Naive thymus-derived CD8-positive, alpha-beta T cell (primary cell): ENCODE data around the gene FBLN1. TPM values are rescaled to one million over a fixed set of nuclear protein-coding genes. Genes with fewer than 3 reads are reported as not detected.
"Not testable (repeated sequence)": the region's sequence is repeated elsewhere in the genome, so short reads cannot be mapped to it uniquely, and the experiment has no call there.

Experiments
- ATAC-seq, 2 donors: fragments of 150-1000 bp; cut with Tn5 transposase in 1 of 2; sonication (Bioruptor Pico), chemical (Tn5 transposase) in 1 of 2; 1 replicate in 1 of 2; 2 replicates in 1 of 2; pipeline ENCODE4 v1.10.0; 2021; ENCODE audit warnings: mild to moderate bottlenecking in 2 of 2, moderate library complexity in 2 of 2
- POLR2A ChIA-PET: fragments of 350-600 bp; sonication (Branson Sonifier 250); formaldehyde crosslinking; loops from one replicate; lab custom pipeline; 2021; ENCODE audit warnings: antibody characterized with exemption; lab: Charles Lee
- DNase-seq, 10 donors: peaks; one replicate each; pipeline versions ENCODE4 v3.0.0 to v3.0.0-alpha.2; 2020 to 2022
- H3K27ac Mint-ChIP-seq, 10 donors: one replicate each; pipeline ENCODE4 v1.8.0; 2020 to 2022; ENCODE audit warnings: mild to moderate bottlenecking in 10 of 10, mixed read lengths in 10 of 10, moderate library complexity in 4 of 10, inconsistent platforms in 1 of 10
- H3K27me3 Mint-ChIP-seq, 5 donors: one replicate each; pipeline ENCODE4 v1.8.0; 2021 to 2022; ENCODE audit warnings: mixed read lengths in 5 of 5
- H3K36me3 Mint-ChIP-seq, 3 donors: one replicate each; pipeline ENCODE4 v1.8.0; 2020 to 2022; ENCODE audit warnings: mixed read lengths in 3 of 3, mild to moderate bottlenecking in 2 of 3, inconsistent platforms in 1 of 3
- H3K4me1 Mint-ChIP-seq, 4 donors: one replicate each; pipeline ENCODE4 v1.8.0; 2021 to 2022; ENCODE audit warnings: mixed read lengths in 4 of 4
- H3K4me3 Mint-ChIP-seq, 10 donors: one replicate each; pipeline ENCODE4 v1.8.0; 2020 to 2022; ENCODE audit warnings: mild to moderate bottlenecking in 10 of 10, mixed read lengths in 10 of 10, moderate library complexity in 6 of 10, inconsistent platforms in 1 of 10
- H3K9me3 Mint-ChIP-seq, 9 donors: one replicate each; pipeline ENCODE4 v1.8.0; 2020 to 2022; ENCODE audit warnings: mixed read lengths in 9 of 9, mild to moderate bottlenecking in 3 of 9, inconsistent platforms in 1 of 9, moderate library complexity in 1 of 9
- polyA plus RNA-seq, 3 donors: library from polyadenylated mRNA; unstranded; fragments of 300-500 nt; fragmentation: Illumina TruSeq; gene quantifications; one replicate each; pipeline ENCODE4 v1.2.3, GENCODE V29; 2021
- total RNA-seq, 8 experiments: library from RNA in 2 of 8; stranded (reverse) in 2 of 8; gene quantifications; one replicate each; pipeline ENCODE4 v1.2.3 and lab custom pipeline; 2021 to 2026

FBLN1 gene
- total and polyA plus RNA-seq, 5 experiments from 2014 or later: not detected

DNA sequence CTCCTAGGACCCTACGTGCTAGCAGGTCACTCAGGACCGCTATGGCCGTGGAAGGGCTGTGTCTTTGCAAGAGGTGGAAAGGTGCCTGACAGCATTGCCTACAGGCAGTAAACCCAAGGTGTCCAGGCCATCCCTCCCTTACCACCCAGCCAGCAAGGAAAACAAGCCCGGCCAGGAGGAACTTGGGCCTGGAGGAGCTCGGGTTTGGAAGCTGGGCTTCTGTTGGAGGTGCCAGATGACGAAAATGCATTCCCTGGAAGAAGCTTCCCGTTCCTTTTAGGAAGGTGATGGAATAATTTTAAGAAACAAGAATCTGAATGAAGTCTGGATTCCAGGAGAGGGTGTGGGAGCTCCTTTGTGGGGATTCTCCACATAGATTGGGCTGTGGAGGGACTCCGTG lies 23.6 kb downstream of the FBLN1 start:
- no peak overlapping the region for H3K27ac Mint-ChIP-seq
- H3K27me3 Mint-ChIP-seq: peaks cover 0 to 4% (median 0%) of the 10 kb centered on the region in 5 donors
- ATAC-seq (no peak), DNase-seq (no peak)
- H3K9me3 Mint-ChIP-seq: no peaks in the 10 kb centered on the region
- POLR2A ChIA-PET: no interaction called here
- peaks cover 0 to 1% (median 0%) of the 10 kb centered on the region in 4 donors for H3K4me1 Mint-ChIP-seq
- no peak overlapping the region for H3K4me3 Mint-ChIP-seq
- no peaks in the 10 kb centered on the region for H3K36me3 Mint-ChIP-seq

DNA sequence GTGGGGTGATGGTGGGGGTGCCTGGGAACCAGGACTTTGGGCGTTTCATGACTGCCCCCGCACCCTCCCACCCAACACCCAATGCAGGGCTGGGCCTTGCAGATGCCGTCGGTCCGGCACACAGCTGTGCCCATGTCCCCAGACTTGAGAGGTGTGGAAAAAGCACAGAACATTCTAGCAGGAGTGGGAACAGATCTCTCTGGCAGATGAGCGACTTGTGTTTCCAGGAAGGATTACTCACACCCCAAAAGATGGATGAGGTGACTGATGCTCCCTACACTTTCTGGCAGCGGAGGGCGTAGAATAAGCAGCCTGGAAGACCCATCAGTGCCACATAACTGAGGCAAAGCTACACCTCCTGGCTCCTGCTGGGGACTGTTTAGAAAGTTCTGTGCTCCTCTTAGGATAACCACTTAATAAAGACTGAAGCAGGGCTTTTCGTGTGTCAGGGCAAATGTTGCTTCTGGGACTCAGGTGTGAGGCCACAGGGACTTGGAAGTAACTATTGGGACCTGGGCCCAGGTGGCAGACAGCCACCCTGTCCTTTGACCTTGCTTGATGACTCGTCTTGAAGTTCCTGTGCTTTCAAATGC lies 24.2 kb downstream of the FBLN1 start:
- no peaks in the 10 kb centered on the region for H3K36me3 Mint-ChIP-seq
- peaks cover 0 to 4% (median 0%) of the 10 kb centered on the region in 5 donors for H3K27me3 Mint-ChIP-seq
- DNase-seq (no peak), ATAC-seq (no peak)
- POLR2A ChIA-PET: no interaction called here
- H3K4me3 Mint-ChIP-seq: no peak overlapping the region
- H3K9me3 Mint-ChIP-seq: no peaks in the 10 kb centered on the region
- H3K4me1 Mint-ChIP-seq: peaks cover 0 to 1% (median 0%) of the 10 kb centered on the region in 4 donors
- H3K27ac Mint-ChIP-seq: no peak overlapping the region

DNA sequence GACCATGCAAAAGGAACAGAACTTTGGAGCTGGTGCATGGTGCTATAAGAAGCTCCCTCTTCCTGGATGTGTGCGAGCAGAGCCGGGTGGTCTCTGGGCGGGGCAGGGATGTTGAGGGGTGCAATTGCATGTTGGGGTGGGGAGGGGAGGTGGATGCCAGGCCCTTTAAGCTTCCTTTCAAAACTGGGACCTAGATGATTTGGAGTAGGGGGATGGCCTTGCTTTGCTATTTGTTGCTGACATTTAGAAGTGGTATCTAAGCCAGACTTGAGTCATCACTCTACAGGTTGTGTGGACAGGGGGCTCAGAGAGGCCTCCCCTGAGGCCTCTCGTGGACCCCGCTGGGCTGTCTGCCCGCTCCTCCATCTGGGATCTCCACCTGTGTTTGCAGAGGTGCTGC lies 24.8 kb downstream of the FBLN1 start:
- no peak for DNase-seq
- no peak overlapping the region for H3K4me3 Mint-ChIP-seq
- ATAC-seq: no peak
- no peak overlapping the region for H3K27ac Mint-ChIP-seq
- H3K4me1 Mint-ChIP-seq: peaks cover 0 to 1% (median 0%) of the 10 kb centered on the region in 4 donors
- POLR2A ChIA-PET: no interaction called here
- H3K36me3 Mint-ChIP-seq: no peaks in the 10 kb centered on the region
- peaks cover 0 to 4% (median 0%) of the 10 kb centered on the region in 5 donors for H3K27me3 Mint-ChIP-seq
- H3K9me3 Mint-ChIP-seq: no peaks in the 10 kb centered on the region

DNA sequence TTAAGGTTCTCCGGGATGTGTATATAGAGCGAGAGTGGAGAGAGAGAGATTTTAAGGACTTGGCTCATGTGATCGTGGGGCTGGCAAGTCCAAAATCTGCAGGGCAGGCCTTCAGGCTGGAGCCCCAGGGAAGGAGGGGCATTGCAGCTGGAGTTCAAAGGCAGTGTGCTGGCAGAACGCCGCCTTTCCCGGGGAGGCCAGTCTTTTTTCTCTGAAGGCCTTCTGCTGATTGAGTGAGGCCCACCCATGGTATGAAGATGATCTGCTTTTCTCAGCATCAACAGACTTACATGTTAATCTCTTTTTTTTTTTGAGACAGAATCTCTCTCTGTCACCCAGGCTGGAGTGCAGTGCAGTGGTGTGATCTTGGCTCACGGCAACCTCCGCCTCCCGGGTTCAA lies 25.4 kb downstream of the FBLN1 start:
- Mint-ChIP-seq H3K27me3 (peaks cover 0 to 4% (median 0%) of the 10 kb centered on the region in 5 donors), H3K36me3 (no peaks in the 10 kb centered on the region), H3K4me1 (peaks cover 0 to 1% (median 0%) of the 10 kb centered on the region in 4 donors), H3K4me3 (no peak overlapping the region), H3K9me3 (no peaks in the 10 kb centered on the region), H3K27ac (no peak overlapping the region)
- no peak for ATAC-seq
- no peak for DNase-seq
- POLR2A ChIA-PET: no interaction called here

DNA sequence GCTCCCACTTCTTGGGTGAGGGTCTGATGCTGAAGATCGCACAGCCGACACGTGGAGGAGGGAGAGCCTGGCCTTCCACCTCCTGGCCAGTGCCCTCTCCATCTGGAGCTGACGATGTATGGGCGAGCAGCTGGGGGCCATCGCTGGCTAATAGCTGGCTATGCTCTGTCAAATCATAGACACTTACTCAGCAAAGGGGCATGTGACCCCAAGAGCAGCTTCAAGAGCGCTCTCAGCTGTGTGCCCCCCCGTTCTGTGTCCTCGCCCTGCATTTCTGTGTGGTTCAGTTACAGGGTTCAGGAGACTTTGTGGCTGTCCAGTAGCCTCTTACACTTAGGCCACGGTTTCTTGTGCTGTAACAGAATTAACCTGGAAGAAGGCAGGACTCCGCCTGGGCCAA lies 26.4 kb downstream of the FBLN1 start:
- Mint-ChIP-seq H3K27ac (no peak overlapping the region), H3K9me3 (no peaks in the 10 kb centered on the region), H3K4me3 (no peak overlapping the region), H3K36me3 (no peaks in the 10 kb centered on the region), H3K27me3 (peaks cover 0 to 4% (median 0%) of the 10 kb centered on the region in 5 donors), H3K4me1 (peaks cover 0 to 1% (median 0%) of the 10 kb centered on the region in 4 donors)
- no peak for ATAC-seq
- no peak for DNase-seq
- POLR2A ChIA-PET: no interaction called here

DNA sequence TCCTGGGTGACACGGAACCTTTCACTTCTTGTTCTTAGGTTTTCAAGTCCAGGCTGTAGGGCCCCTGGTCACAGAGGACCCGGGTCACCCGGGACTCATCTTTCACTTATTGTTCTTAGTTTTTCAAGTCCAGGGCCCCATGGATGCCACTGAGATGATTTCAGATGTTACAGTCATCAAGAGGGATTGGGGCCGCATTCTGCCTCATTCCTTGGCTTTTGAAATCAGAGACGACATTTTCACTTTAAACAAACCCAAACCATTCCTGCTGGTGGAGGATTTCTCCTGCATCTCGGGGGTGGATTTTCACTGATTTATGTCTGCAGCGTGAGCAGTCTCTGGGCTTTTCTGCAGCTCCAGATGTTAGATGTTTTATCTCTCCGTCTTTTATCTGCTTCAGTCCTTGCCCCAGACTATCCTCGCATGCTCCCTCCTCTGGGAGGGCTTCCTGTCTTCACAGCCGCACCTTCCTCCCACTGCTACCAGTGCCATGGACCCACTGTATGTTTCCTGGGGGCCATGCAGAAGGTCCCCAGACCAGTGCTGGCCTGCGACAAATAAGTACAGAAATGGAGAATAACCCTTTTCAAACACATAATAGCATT lies 27.4 kb downstream of the FBLN1 start:
- Mint-ChIP-seq H3K36me3 (no peaks in the 10 kb centered on the region), H3K4me1 (peaks cover 0 to 1% (median 0%) of the 10 kb centered on the region in 4 donors), H3K9me3 (no peaks in the 10 kb centered on the region), H3K27me3 (peaks cover 0 to under 1% (median 0%) of the 10 kb centered on the region in 5 donors), H3K27ac (no peak overlapping the region), H3K4me3 (no peak overlapping the region)
- no peak for ATAC-seq
- POLR2A ChIA-PET: no interaction called here
- no peak for DNase-seq

DNA sequence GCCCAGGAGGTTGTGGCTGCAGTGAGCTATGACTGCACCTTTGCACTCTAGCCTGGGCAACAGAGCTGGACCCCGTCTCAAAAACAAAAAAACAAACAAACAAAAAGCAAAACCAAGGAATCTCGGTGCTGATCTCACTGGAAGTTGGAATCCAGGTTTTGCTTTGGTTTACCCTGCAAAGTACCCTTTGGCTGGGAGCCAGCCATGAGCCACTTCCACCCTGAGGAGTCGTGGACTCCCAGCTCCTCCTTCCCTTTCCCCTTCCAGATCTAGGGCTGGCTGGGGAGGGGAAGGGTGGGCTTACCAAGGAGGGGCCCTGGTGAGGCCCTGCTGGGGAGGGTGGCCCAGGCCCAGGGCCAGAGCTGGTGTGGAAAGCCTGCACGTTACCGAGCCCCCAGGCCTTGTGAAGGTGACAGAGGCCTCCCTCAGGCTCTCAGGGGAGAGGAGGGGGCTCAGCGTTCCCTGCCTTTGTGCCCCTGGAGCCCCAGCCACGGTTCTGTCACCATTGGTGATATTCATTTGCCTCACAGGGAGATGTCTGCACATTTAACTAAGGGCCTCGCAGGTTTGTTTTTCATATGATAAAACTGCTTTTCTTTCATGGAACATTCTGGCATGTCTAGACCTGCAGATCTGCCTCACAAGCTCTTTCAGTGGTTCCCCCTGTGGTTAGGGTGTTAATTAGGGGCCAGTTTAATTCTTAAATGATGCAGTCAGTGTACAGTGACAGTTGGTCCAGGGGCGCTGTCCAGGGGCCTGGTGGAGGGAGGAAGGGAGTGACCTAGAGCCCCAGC lies 29.0 kb downstream of the FBLN1 start:
- H3K27me3 Mint-ChIP-seq: no peaks in the 10 kb centered on the region

DNA sequence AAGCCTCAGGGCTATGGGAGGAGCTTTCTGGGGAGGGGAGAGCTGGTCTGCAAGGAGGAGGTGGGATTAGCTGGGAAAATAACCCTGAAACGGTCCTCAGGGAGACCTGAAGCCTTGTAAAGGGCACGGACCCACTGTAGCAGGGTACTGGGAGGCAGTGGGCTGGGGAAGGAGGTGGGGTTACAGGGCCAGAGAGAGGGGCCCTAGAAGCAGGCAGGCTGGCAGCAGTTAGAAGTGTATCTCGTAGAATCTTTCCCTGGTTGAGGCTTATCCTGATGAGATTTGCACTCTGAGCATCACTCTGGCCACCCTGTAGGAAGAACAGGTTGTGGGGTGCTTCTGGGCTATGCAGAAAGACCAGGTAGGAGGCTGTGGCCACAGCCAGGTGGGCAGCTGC lies 29.6 kb downstream of the FBLN1 start:
- peaks cover 0 to 1% (median 0%) of the 10 kb centered on the region in 4 donors for H3K4me1 Mint-ChIP-seq
- DNase-seq (no peak), ATAC-seq (no peak)
- no peaks in the 10 kb centered on the region for H3K36me3 Mint-ChIP-seq
- POLR2A ChIA-PET: no interaction called here
- no peak overlapping the region for H3K27ac Mint-ChIP-seq
- H3K27me3 Mint-ChIP-seq: no peaks in the 10 kb centered on the region
- H3K4me3 Mint-ChIP-seq: no peak overlapping the region
- no peaks in the 10 kb centered on the region for H3K9me3 Mint-ChIP-seq

More for the DNA sequence above, 29.0 kb downstream of the FBLN1 start:
- Mint-ChIP-seq H3K4me3 (no peak overlapping the region), H3K4me1 (peaks cover 0 to 1% (median 0%) of the 10 kb centered on the region in 4 donors), H3K9me3 (no peaks in the 10 kb centered on the region), H3K36me3 (no peaks in the 10 kb centered on the region), H3K27ac (no peak overlapping the region)
- ATAC-seq: no peak
- no peak for DNase-seq
- POLR2A ChIA-PET: no interaction called here

DNA sequence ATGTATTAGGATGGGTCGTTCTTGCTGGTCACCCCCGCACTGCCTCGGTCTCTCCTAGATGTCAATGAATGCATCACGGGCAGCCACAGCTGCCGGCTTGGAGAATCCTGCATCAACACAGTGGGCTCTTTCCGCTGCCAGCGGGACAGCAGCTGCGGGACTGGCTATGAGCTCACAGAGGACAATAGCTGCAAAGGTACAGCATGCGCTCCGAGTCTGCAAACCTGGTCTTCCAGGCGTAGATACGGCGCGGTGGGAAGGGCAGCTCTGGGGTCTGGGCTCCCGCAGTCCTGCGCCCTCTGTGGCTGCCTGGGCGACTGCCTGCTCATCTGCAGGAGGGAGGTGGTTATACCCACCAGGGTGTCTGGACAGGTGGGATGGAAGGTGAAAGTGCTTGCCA lies 31.0 kb downstream of the FBLN1 start:
- DNase-seq: no peak
- no peak overlapping the region for H3K27ac Mint-ChIP-seq

DNA sequence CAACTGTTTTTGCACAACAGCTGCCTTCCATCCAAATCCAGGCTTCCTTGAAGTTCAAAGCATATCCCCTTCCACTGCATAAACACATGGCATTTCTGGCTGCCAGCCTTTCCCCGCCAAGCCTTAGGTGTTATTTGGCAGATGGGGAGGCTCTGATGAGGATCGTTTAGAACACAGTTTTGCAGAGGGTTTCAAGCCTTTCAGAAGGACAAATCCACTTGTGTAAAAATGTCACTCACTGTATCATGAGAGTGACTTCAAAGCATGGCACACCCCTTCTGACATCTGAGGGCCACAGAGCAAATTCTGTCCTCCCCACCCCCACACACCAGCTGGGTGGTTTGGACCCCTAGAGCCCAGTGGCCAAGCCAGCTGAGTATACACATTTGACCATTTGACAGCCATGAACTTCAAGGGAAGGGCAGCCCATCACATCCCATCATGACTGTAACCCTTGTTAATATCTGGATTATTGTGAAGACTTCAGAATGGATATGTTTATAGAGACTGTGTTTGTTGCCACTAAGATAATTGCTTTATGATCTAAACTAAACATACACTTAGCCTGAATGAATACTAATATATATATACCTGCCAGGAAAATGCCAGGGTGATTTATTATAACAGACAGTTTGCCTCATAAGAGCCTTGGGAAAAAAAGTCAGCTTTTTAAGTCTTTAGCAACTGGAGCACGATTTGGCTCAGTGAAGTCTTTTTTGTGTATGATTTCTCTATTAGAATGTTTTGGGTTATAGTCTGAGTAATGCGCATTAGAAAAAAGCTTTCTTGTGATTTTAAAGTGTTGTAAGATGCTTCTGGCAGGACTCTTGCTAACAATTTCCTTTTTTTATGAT lies 31.9 kb downstream of the FBLN1 start:
- no peak overlapping the region for H3K27ac Mint-ChIP-seq
- POLR2A ChIA-PET: no interaction called here
- no peak overlapping the region for H3K4me3 Mint-ChIP-seq
- DNase-seq: no peak
- no peaks in the 10 kb centered on the region for H3K9me3 Mint-ChIP-seq
- H3K27me3 Mint-ChIP-seq: peaks cover 0 to 3% (median 0%) of the 10 kb centered on the region in 5 donors
- ATAC-seq: no peak
- no peaks in the 10 kb centered on the region for H3K4me1 Mint-ChIP-seq
- H3K36me3 Mint-ChIP-seq: no peaks in the 10 kb centered on the region

More for the DNA sequence above, 31.0 kb downstream of the FBLN1 start:
- POLR2A ChIA-PET: no interaction called here
- Mint-ChIP-seq H3K9me3 (no peaks in the 10 kb centered on the region), H3K36me3 (no peaks in the 10 kb centered on the region), H3K4me3 (no peak overlapping the region), H3K4me1 (no peaks in the 10 kb centered on the region), H3K27me3 (no peaks in the 10 kb centered on the region)
- no peak for ATAC-seq

DNA sequence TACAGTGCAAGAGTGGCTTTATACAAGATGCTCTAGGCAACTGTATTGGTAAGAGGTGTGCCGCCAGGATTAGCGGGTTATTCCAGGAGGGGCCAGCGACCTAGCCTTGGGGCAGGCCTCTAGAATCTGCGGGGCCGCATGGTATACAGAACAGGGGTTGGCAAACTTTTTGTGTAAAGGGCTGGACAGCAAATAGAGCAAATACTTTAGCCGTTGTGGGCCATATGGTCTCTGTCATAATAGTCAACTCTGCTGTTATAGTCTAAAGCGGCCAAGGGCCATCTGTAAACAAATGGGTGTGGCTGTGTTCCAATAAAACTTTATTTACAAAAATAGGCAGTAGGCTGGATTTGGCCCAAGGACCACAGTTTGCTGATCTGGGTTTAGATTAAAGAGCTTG lies 32.6 kb downstream of the FBLN1 start:
- Mint-ChIP-seq H3K9me3 (no peaks in the 10 kb centered on the region), H3K27ac (no peak overlapping the region), H3K27me3 (peaks cover 0 to 10% (median 0%) of the 10 kb centered on the region in 5 donors), H3K36me3 (no peaks in the 10 kb centered on the region), H3K4me1 (no peaks in the 10 kb centered on the region), H3K4me3 (no peak overlapping the region)
- ATAC-seq (no peak), DNase-seq (no peak)
- POLR2A ChIA-PET: no interaction called here

DNA sequence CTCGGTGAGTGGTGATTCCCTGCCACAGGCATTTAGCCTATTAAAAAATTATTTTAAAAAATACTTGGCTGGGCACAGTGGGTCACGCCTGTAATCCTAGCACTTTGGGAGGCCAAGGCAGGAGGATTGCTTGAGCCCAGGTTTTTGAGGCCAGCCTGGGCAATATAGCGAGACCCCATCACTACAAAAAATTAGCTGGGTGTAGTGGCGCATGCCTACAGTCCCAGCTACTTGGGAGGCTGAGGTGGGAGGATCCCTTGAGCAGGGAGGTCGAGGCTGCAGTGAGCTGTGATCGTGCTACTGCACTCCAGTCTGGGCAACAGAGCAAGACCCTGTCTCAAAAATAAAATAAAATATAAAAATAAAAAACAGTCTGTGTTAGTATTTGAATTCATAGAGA lies 33.2 kb downstream of the FBLN1 start:
- peaks cover 0 to 15% (median 0%) of the 10 kb centered on the region in 5 donors for H3K27me3 Mint-ChIP-seq
- DNase-seq, H3K4me3 Mint-ChIP-seq, POLR2A ChIA-PET, ATAC-seq, H3K36me3 Mint-ChIP-seq, H3K9me3 Mint-ChIP-seq, H3K4me1 Mint-ChIP-seq, H3K27ac Mint-ChIP-seq: not testable (repeated sequence)
